OCI-LY7 (cell line): ENCODE data around the gene TMTC1. TPM values are rescaled to one million over a fixed set of nuclear protein-coding genes. Genes with fewer than 3 reads are reported as not detected.

Source experiments
- BruUV-seq: library from RNA; stranded (reverse); fragments of 400-500 nt; replicated peaks from 2 replicates; lab custom pipeline; 2021; lab: Mats Ljungman, UMichigan
- CTCF ChIA-PET: fragments of 300-600 bp; sonication (Branson Sonifier 250); formaldehyde crosslinking; loops from one replicate; lab custom pipeline; 2022; ENCODE audit warnings: antibody characterized with exemption; ENCODE audit not compliant: unreplicated experiment; lab: Charles Lee
- POLR2A ChIA-PET: fragments of 300-600 bp; sonication (Branson Sonifier 250); formaldehyde crosslinking; loops from one replicate; lab custom pipeline; 2022; ENCODE audit warnings: antibody characterized with exemption; lab: Charles Lee
- DNase-seq: peaks from one replicate; pipeline ENCODE4 v3.0.0-alpha.2; 2015; ENCODE audit warnings: low spot score
- H2AFZ ChIP-seq: fragments of 200-600 bp; sonication (generic), shearing (Covaris generic); 2 replicates; pipeline ENCODE4 v1.6.1; 2014; ENCODE audit warnings: mild to moderate bottlenecking, antibody characterized with exemption, low read length, moderate library complexity
- H3K27ac ChIP-seq: fragments of 200-600 bp; sonication (generic); 2 replicates; pipeline ENCODE4 v1.5.1; 2014; ENCODE audit warnings: mixed run types, low read depth, mild to moderate bottlenecking, moderate library complexity, low read length, inconsistent platforms; ENCODE audit not compliant: poor library complexity, severe bottlenecking
- H3K36me3 ChIP-seq: fragments of 200-600 bp; sonication (generic); 2 replicates; pipeline ENCODE4 v1.6.1; 2014; ENCODE audit warnings: mild to moderate bottlenecking, antibody characterized with exemption, low read length, moderate library complexity, mixed read lengths; ENCODE audit not compliant: insufficient read depth
- H3K4me1 ChIP-seq: fragments of 200-600 bp; sonication (generic); 2 replicates; pipeline ENCODE4 v1.5.1; 2014; ENCODE audit warnings: mild to moderate bottlenecking, low read length; ENCODE audit not compliant: insufficient read depth, poor library complexity, severe bottlenecking
- H3K4me2 ChIP-seq: fragments of 200-600 bp; sonication (generic); 2 replicates; pipeline ENCODE4 v1.6.1; 2014; ENCODE audit warnings: mild to moderate bottlenecking, low read length
- H3K4me3 ChIP-seq: fragments of 200-600 bp; sonication (generic); 2 replicates; pipeline ENCODE4 v1.5.1; 2014; ENCODE audit warnings: mild to moderate bottlenecking, low read depth, low read length; ENCODE audit not compliant: poor library complexity, severe bottlenecking
- H3K79me2 ChIP-seq: fragments of 200-600 bp; sonication (generic); 2 replicates; pipeline ENCODE4 v1.6.1; 2016; ENCODE audit warnings: low read depth, mild to moderate bottlenecking, low read length, moderate library complexity, mixed read lengths; ENCODE audit not compliant: insufficient read depth
- H3K9me2 ChIP-seq: fragments of 200-600 bp; sonication (generic); 2 replicates; pipeline ENCODE4 v1.6.1; 2016; ENCODE audit warnings: mild to moderate bottlenecking, low read length, mixed read lengths; ENCODE audit not compliant: insufficient read depth
- H3K9me3 ChIP-seq: fragments of 200-600 bp; sonication (generic); 2 replicates; pipeline ENCODE4 v1.6.1; 2014; ENCODE audit warnings: mild to moderate bottlenecking, mixed run types, low read length, mixed read lengths
- H4K20me1 ChIP-seq: fragments of 200-600 bp; sonication (generic); 2 replicates; pipeline ENCODE4 v1.6.1; 2014; ENCODE audit warnings: mild to moderate bottlenecking, antibody characterized with exemption, low read length, moderate library complexity, mixed read lengths; ENCODE audit not compliant: insufficient read depth
- CTCF ChIP-seq: fragments of 200-600 bp; sonication (generic); conservative IDR thresholded peaks from 2 replicates; pipeline ENCODE4 v1.5.1; 2014; ENCODE audit warnings: mild to moderate bottlenecking, antibody characterized with exemption, low read length, moderate library complexity, mixed read lengths
- EZH2phosphoT487 ChIP-seq: fragments of 200-600 bp; sonication (generic); IDR thresholded peaks from 2 replicates; pipeline ENCODE4 v1.6.1; 2018; ENCODE audit warnings: low read depth, borderline replicate concordance, mild to moderate bottlenecking, mixed run types, antibody characterized with exemption, low read length, moderate library complexity, mixed read lengths
- intact Hi-C: fragments of 100-400 bp; cut with micrococcal nuclease; formaldehyde crosslinking; loops from one replicate; pipeline ENCODE4 v1.10.0; 2022; ENCODE audit not compliant: unreplicated experiment
- total RNA-seq, 2 experiments: library from RNA; depleted of rRNA in 1 of 2; stranded (reverse); fragments of >200 nt in 1 of 2; shearing (Covaris generic) in 1 of 2; gene quantifications; 2 replicates each; pipeline ENCODE4 v1.2.3, GENCODE V29; 2014 to 2022

TMTC1 gene
- total RNA-seq, 2 experiments from 2014 or later = not detected

GRCh38 chr12:29782871-29783772 lies 620 bp downstream of the TMTC1 start:
- Histone ChIP-seq H4K20me1 (no peaks in the 10 kb centered on the region), H2AFZ (no peak overlapping the region), H3K79me2 (no peaks in the 10 kb centered on the region), H3K4me2 (no peak overlapping the region), H3K4me3 (no peak overlapping the region), H3K36me3 (no peaks in the 10 kb centered on the region), H3K9me2 (no peaks in the 10 kb centered on the region), H3K4me1 (no peaks in the 10 kb centered on the region), H3K9me3 (no peaks in the 10 kb centered on the region), H3K27ac (no peak overlapping the region)
- intact Hi-C loops = no loop called here
- DNase-seq = no peak
- ChIA-PET POLR2A (interaction anchor here (0.8 kb wide), 1 partner anchor 11 kb away, joined by 3 read pairs; no protein-coding TSS in a partner anchor), CTCF (no interaction called here)
- TF ChIP-seq EZH2phosphoT487 (no peak), CTCF (no peak)
- BruUV-seq = no TSS peak

- Histone ChIP-seq H3K36me3 (no peaks in the 10 kb centered on the region), H3K4me3 (no peak overlapping the region), H3K9me2 (no peaks in the 10 kb centered on the region), H4K20me1 (no peaks in the 10 kb centered on the region), H3K79me2 (no peaks in the 10 kb centered on the region), H3K4me1 (no peaks in the 10 kb centered on the region), H3K27ac (no peak overlapping the region), H2AFZ (no peak overlapping the region), H3K9me3 (no peaks in the 10 kb centered on the region), H3K4me2 (no peak overlapping the region)
- no TSS peak for BruUV-seq
- no peak for DNase-seq
- intact Hi-C loops = no loop called here
- POLR2A ChIA-PET = interaction anchor here (0.8 kb wide), 1 partner anchor 10 kb away, joined by 3 read pairs; no protein-coding TSS in a partner anchor
- CTCF ChIA-PET = no interaction called here
- TF ChIP-seq EZH2phosphoT487 (no peak), CTCF (no peak)
These were observed 1.4 kb downstream of the TMTC1 start for GRCh38 chr12:29782285-29782870.
